HG03064 (cell line): Measurements from ENCODE around the gene LMNA.
A peak's percentile ranks its signal among the peaks of the same experiment; 100 is the strongest.

ENCODE experiments used
- ATAC-seq: cut with Tn5 transposase; IDR thresholded peaks from one replicate; pipeline ENCODE4 v1.9.1; 2021; ENCODE audit warnings: low read depth; ENCODE audit not compliant: unreplicated experiment

The LMNA gene

DNA sequence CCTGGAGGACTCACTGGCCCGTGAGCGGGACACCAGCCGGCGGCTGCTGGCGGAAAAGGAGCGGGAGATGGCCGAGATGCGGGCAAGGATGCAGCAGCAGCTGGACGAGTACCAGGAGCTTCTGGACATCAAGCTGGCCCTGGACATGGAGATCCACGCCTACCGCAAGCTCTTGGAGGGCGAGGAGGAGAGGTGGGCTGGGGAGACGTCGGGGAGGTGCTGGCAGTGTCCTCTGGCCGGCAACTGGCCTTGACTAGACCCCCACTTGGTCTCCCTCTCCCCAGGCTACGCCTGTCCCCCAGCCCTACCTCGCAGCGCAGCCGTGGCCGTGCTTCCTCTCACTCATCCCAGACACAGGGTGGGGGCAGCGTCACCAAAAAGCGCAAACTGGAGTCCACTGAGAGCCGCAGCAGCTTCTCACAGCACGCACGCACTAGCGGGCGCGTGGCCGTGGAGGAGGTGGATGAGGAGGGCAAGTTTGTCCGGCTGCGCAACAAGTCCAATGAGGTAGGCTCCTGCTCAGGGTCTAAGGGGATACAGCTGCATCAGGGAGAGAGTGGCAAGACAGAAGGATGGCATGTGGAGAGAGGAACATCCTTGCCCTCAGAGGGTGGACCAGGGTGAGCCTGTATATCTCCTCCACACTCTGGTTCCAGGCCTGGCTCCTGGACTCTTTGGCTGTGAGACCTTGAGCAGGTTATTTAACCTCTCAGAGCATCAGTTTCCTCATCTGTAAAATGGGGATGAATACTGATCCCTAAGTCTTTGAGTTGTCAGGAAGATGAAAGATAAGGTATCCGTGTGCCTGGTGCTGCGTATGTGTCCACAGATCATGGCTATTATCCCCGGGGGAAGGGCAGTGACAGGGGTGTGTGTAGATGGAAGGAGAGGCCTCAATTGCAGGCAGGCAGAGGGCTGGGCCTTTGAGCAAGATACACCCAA is 21.7 kb downstream of the LMNA start:
- ATAC-seq = no peak

DNA sequence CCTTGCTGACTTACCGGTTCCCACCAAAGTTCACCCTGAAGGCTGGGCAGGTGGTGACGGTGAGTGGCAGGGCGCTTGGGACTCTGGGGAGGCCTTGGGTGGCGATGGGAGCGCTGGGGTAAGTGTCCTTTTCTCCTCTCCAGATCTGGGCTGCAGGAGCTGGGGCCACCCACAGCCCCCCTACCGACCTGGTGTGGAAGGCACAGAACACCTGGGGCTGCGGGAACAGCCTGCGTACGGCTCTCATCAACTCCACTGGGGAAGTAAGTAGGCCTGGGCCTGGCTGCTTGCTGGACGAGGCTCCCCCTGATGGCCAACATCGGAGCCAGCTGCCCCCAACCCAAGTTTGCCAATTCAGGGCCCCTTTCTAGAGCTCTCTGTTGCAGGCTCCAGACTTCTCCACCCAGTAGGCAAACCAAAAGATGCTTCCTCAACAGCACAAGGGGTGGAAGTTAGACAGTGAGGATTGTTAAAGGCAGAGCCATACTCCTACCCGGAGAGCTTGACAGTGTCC is 22.5 kb downstream of the LMNA start:
- no peak for ATAC-seq

DNA sequence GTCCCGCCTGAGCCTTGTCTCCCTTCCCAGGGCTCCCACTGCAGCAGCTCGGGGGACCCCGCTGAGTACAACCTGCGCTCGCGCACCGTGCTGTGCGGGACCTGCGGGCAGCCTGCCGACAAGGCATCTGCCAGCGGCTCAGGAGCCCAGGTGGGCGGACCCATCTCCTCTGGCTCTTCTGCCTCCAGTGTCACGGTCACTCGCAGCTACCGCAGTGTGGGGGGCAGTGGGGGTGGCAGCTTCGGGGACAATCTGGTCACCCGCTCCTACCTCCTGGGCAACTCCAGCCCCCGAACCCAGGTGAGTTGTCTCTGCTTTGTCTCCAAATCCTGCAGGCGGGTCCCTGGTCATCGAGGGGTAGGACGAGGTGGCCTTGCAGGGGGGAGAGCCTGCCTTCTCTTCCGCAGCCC is 24.0 kb downstream of the LMNA start:
- no peak for ATAC-seq

DNA sequence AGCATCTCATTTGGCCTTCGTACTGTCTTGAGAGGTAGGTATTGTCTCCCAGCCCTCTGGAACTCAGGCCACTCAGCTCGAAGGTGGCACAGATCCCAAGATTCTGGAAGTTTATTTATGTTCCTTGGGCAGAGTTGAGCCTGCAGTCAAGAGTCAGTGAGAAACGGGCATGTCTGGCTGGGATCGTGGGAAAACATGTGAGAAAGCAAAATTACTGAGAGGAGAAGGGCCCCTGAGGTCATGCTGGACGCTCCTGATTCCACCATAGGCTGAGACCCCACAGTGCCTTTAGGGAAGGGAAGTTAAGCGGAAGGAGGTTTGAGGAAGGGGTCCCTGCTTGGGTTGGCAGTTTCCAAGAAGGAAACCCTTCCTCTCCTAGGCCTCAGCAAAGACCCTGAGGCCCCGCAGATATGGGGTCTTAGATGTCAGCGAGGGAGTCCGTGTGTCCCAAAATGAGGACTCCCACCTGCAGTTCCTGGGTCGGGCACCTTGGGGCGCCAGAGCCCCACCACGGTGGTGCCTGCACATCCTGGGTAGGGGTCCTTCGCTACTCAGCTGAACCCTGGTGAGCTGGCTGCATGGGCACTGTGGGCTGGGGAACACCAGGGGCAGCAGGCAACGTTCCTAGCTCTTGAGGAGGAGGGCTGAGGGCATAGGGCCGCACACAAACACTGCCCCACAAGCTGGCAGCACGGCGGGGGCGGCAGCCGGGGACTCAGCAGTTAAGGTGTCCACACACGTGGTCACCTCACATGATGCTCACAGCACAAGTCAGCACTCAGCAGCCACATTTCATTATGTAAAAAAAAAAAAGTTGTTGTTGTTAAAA is 26.6 kb downstream of the LMNA start:
- ATAC-seq = no peak

DNA sequence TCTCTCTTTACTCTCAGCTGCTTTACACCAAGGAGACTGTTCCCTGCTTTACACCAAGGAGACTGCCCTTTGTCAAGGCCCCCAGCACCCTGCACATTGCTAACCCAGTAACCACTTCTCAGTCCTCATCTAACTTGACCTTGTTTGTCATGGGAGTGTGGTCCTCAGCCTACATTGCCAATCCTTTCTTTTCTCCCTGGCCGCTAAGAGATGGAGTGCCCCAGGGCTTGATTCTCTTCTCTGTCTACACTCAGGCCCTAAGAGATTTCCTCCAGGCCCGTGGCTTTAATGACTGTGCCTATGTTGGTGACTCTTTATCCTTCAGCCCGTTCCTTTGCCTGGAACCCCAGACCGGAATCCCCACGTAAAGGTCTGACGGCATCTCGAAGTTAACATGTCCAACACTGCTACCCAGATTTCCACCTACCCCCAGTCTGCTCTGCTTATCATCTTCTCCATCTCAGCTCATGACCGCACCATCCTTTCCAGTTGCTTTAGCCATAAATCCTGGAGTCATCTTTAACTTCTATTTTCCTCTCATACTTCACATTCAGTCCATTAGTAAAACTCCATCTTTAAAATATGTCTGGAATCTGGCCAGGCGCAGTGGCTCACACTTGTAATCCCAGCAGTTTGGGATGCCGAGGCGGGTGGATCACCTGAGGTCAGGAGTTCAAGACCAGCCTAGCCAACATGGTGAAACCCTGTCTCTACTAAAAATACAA is 29.4 kb downstream of the LMNA start:
- ATAC-seq = no peak

DNA sequence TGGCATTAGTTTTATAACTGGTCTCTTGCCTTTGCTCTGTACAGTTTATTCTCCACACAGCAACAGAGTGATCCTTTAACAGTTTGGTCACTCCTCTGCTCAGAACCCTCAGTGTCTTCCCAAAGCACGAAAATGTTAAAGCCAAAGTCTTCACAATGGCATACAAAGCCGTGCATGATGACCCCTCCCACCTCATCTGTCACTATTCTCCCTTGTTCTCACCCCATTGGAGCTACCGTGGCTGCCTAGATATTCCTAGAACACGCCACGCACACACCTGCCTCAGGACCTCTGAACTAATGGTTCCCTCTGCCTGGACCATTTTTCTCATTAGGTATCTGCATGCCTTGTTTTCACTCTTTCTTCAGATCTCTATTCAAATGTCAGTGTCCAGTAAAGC is 30.2 kb downstream of the LMNA start:
- ATAC-seq = no peak

DNA sequence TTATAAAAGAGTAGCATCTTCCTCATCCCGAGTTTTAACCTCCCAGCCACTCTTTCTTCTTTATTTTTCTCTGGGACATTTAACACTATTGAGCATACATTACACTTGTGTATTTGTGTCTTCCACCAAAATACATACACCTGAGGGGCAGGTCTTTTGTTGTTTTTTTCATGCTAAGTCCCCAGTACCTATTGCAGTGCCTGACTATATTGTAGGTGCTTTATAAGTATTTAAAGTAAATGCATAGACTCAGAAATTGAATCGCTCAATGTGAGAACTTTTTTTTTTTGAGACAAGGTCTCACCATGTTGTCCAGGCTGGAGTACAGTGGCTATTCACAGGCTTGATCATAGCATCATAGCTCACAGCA is 31.1 kb downstream of the LMNA start:
- ATAC-seq = no peak

DNA sequence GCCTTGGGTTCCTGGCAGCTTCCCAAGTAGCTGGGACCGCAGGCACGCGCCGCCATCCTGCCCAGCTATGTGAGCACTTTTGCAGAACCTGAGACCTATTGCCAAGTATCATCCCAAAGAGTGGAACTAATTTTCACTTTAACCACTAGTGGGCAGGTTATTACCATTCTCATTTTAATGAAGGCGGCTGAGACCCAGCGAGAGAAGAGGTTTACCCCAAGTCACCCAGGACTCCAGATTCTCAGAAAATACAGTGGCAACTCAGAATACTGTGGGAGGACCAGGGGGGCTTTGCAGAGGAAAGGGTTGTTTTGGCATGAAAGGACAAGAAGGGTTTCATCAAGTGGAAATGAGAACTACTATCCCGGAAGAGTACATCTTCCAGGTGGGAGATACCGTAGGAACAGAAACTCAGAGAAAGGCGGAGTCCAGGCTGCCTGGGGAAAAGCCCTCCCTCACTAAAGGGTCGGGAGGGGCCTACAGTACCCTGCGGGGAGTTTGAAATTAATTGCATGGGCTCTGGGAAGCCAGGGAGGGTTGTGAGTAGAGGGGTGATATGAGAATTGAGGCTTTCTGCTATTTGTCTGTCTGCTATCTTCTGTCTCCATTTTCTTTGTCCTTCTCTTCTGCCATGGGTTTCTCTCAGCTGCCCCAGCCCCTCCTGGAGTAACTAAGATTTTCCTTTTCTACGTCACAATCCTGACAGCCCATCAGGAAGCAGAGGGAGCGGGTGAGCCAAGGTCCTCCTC is 31.7 kb downstream of the LMNA start:
- ATAC-seq = no peak

DNA sequence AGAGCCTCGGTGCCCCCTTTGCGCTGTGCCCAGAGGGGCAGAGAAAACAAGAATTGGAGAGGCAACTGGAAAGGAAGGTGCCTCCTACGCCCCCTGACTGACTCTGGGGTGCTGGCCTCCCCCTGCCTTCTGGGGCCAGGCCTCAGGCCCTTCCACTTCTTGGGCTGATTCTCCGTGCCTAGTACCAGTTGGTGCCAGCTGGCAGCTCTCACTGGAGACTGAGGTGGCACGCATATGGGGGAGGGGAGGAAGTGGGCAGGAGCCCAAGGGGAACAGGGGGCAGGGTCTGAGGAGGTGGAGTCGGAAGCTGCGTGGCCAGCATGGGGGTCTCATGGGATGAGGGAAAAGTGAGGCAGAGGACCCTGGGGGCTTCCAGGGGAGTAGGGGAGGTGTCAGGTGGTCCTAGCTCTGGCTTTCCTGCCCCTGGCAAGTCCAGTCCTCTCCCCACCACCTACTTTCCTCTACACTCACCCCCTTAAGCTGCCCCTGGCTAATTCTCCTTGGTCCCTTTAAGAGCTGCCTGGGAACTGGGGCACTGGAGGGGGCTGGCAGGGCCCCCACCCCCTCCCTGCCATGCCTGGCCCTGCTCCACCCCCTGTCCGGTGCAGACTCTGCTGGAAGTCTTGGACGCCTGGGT is 32.4 kb downstream of the LMNA start:
- ATAC-seq = no peak

DNA sequence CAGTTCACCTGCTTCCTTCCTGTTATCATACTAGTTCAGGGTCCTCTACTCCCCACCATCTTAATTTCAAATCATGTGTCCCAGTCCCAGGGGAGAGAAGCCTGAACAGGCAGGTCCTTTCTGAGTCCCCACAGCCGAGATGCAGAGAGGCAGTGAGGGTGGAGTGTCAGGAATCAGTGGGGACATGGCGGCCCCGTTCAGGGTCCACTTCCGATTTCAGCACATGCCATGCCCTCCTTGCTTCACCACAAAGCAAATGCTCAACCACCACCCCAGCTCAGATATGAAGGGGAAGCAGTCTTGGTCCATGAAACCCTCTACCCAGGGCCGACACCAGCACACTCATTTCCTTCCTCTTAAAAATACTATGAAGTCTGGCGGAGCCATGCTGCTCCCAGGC is 33.7 kb downstream of the LMNA start:
- ATAC-seq = no peak

DNA sequence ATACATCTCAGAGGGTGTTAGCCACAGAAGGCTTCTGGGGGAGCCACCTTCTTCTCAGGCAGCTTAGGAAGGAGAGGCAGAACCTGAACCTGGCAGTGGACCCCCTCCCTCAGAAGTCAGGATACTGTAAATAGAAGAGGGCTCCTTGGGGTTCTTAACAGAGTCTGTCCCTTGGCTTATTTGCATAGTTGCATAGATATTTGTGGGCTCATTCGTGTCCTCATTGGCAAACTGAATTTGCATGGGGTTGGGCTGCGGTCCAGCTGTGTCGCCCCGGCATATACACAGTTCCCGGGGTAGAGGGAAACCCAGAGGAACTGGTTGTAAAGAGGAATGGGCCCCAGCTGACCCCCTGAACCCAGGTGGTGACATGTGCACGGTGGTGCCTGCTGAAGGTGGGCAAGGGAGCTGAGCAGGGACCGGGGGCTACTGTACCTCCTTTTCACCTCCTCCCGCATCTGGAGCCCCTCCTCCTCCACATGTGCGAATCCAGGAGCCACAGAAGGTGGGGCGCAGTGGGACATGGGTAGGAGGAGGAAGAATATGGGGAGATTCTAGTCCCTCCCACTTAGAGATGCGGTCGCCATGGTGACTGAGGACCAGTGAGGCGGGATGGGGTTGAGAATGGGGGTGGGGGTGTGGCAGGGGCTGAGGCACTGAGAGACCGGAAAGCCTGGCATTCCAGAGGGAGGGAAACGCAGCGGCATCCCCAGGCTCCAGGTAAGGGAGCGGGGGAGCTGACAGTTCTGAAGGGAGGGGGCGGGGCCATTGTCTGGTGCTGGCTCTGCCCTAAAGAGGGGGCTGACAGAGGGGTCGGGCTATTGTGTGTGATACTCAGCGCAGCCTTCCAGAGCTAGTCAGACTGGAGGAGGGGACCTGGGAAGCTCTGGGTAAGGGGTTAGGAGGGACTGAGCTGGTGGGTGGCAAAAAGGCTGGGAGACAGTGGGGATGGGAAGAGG is 35.1 kb downstream of the LMNA start:
- no peak for ATAC-seq

DNA sequence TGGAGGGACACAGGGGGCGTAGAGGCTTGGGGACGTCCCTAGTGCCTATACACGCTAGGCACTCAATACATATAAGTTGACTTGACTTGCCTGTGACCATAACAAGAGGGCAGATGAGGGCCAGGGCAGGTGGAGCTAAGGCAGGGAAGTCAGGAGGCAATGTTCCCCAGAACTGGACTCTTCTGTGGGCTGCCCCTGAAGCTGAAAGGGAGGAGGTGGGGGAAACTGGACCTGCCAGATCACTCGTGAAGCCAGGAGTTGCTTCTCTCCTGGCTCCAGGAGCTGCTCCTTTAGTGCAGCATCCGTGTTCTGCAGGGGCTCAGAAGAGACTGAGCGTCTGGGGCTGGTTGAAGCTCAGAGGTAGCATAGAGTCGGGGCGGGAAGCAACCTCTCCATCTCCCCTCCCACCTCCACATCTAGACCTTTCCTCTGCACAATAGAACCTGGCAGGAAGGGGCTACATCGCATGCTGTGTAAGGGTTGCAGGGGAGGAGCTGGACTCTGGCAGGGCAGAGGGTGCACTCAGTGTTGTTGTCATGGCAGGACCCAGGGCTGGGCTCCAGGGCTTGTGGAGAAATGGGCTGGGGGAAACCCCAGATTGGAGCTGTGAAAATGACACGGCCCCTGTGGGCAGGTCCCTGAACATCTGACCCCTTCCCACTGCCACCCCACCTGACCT is 36.0 kb downstream of the LMNA start:
- ATAC-seq = no peak

DNA sequence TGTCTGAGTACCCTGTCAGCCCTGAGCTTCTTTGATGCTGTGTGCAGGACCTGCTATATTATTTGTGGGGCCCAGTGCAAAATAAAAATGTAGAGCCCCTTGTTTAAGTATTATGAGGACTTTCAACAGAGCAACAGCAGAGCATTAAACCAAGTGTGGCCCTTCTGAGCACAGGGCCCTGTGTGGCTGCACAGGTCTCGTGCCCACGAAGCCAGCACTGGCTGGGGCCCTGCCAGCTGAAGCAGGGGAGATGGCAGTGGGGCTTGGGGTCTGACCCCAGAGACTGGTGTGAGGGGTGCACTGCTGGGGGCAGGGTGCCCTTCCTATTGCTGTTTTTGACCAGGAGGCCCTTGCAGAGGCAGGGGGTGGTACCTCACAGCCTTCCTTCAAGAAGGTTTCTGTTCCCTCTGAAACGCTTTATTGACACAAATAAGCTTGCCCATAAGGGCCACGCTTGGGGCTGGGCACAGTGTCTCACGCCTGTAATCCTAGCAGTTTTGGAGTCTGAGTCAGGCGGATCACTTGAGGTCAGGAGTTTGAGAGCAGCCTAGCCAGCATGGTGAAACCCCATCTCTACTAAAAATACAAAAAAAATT is 36.7 kb downstream of the LMNA start:
- ATAC-seq = no peak

DNA sequence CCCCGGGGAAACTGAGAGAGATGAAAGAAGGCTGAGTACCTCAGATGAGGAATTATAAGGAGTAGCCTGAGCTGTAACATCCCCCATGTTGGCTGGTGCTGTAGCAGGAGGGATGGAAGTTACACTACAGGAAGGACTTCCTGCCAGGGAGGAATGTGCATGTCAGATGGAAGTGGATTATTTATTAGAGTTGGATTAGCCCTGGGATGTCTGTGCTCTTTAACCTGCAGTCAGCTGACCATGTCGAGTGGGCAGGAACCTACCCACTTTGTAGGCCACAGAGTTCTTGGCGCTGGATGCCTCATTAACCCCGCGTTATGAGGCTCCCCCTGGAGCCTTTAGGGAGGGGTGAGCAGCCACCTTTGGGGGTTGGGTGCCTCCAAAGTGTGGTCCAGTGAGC is 38.1 kb downstream of the LMNA start:
- no peak for ATAC-seq

DNA sequence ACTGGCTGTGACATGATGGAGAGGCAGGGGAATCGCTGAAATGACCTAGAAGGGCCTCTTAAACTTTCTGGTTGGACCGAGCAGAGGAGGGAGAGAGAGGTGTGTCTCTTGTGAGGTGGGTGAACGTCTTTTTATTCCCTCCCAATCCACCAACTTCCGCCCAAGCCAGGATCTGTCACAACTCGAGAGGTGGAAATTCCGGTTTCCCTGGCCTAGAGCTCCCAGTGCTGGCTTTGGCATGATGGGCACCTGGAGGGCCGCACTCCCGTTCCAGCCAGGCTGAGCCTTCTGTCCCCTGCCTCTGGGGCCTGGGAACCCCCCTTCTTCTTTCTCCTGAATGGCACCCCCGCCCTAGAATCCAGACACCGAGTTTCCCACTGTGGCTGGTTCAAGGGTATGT is 38.9 kb downstream of the LMNA start, which contains the start of gene SEMA4A:
Gene SEMA4A (plus strand): TSS at position 224 of the 400 bp plus-strand sequence. CDS start 994 bp downstream, outside the sequence.
- ATAC-seq = no peak

DNA sequence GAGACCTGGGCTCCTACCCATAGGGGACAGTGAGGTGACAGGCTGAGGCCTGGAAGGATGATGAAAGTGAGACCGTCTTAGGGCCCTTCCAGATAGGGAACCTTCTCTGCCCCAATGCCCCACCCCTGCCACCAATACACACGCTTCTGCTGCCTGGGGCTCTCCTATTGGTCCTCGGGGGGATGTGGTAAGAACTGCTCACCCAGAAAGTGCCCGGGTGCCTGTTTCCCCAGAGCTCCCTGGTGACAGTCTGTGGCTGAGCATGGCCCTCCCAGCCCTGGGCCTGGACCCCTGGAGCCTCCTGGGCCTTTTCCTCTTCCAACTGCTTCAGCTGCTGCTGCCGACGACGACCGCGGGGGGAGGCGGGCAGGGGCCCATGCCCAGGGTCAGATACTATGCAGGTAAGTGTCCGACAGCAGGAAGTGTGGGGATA is 39.8 kb downstream of the LMNA start:
- peak; percentile 28 for ATAC-seq

DNA sequence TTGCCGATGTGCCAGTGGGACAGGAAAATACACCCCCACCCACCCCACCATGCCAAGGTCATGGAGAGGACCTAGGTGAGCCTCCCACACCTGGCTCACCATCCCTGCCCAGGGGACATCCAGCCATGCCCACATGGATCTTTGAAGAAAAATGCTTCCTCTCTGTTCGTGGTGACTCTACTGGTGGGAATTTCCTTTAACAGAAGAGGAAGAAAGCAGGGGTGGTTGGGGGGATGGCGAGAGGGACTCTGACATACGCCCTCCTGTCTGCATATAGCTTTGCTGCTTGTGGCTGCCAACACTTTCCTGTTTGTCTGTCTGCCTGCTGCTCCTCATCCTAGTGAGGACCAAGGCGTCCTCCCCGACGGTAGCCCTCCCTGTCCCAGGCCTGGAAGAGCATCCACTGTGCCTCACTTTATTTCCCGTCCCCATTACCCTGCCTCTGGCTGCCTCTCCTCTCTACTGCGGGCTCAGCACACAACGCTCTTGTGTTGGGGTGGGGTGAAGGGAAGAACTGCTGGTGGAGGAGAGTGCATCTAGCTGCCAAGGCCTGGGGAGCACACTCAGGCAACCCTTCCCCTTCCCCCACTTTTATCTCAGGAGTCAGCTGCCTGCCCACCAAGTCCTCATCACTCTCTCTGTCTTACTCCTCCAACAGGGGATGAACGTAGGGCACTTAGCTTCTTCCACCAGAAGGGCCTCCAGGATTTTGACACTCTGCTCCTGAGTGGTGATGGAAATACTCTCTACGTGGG is 41.4 kb downstream of the LMNA start:
- ATAC-seq = no peak
